ENCODE measurements around the gene RNPEP.
"Not testable (repeated sequence)": the region's sequence is repeated elsewhere in the genome, so short reads cannot be mapped to it uniquely, and the experiment has no call there.

The RNPEP gene

GRCh38 chr1:202010180-202011015 is 27.9 kb downstream of the RNPEP start, which contains the start of gene ELF3:
Gene ELF3, plus strand, starts transcription at chr1:202010587. Its CDS starts 550 bp downstream, at chr1:202011137.
- no peak for DNase-seq (ENCODE audit: low spot score)

DNA sequence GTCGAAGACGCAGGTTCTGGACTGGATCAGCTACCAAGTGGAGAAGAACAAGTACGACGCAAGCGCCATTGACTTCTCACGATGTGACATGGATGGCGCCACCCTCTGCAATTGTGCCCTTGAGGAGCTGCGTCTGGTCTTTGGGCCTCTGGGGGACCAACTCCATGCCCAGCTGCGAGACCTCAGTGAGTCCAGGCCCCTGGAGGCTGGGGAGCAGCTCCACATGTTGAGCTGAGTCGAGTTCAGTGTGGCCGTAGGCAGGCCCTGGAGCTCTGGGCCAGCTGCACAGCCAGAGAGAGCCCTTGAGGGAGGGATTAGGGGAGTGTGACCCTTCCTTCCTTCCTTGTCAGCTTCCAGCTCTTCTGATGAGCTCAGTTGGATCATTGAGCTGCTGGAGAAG is 29.5 kb downstream of the RNPEP start:
- no peak for DNase-seq (ENCODE audit: low spot score)

DNA sequence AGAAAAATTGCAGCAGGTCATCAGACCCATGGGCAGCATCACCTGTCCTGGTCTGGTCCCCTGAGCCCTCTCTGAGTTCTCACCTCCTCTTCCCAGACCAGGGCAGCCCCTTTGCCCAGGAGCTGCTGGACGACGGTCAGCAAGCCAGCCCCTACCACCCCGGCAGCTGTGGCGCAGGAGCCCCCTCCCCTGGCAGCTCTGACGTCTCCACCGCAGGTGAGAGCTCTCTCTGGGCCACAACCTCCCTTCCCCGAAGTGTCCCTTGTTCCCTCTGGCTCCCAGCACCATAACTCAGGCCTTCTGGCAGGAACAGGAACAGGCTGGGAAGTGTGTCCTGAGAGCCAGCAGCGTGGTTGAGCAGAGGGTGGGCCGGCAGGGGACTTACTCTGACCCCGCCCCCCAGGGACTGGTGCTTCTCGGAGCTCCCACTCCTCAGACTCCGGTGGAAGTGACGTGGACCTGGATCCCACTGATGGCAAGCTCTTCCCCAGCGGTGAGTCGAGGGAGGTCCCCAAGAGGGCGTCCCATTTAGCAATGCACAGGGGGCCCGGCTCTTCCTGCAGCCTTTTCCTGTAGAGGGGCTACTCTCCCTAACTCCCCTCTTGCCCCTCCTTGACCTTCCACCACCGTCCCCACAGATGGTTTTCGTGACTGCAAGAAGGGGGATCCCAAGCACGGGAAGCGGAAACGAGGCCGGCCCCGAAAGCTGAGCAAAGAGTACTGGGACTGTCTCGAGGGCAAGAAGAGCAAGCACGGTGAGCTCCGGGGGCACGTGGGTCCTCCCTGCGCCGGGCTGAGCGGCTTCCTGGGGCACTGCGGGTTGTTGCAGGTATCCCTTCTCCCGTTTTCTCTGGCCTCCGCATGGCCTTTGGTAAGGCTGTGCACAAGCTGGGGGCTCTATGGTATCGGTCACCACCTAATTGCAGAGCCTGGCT is 30.4 kb downstream of the RNPEP start:
- DNase-seq (ENCODE audit: low spot score) = no peak

DNA sequence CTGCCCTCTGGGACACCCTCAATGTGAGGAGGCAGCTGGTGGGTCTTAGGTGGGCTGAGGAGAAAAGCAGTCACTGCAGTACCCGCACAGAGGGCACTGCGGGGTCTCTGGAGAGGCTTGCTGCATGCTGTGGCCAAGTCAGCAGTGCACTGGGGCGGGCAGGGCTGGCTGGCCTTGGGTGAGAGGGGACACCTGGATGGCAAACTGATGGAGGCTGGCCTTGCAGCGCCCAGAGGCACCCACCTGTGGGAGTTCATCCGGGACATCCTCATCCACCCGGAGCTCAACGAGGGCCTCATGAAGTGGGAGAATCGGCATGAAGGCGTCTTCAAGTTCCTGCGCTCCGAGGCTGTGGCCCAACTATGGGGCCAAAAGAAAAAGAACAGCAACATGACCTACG is 31.2 kb downstream of the RNPEP start:
- no peak for DNase-seq (ENCODE audit: low spot score)

DNA sequence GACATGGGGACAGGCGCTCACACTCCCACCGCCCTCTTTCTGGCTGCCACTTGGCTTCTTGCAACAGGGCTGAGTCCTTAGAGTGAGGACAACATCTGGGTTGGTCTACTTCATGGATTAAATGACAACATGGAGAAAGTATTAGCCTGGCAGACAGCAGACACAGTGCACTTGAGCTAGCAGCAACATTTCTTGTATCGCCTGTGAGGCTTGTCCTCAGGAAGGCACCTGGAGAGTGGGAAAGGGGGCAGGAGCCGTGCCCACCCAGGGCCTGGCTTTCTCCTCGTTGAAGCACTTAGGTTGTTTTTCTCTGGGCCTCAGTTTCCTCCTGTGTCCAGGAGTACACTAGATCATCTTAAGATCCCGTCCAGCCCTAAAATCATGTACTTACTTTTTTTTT is 31.6 kb downstream of the RNPEP start:
- no peak for DNase-seq (ENCODE audit: low spot score)

- no peak for DNase-seq (ENCODE audit: low spot score)
Observed at GRCh38 chr1:202014915-202015661, 32.6 kb downstream of the RNPEP start.

GRCh38 chr1:202015662-202015937 is 33.2 kb downstream of the RNPEP start:
- no peak for DNase-seq (ENCODE audit: low spot score)

DNA sequence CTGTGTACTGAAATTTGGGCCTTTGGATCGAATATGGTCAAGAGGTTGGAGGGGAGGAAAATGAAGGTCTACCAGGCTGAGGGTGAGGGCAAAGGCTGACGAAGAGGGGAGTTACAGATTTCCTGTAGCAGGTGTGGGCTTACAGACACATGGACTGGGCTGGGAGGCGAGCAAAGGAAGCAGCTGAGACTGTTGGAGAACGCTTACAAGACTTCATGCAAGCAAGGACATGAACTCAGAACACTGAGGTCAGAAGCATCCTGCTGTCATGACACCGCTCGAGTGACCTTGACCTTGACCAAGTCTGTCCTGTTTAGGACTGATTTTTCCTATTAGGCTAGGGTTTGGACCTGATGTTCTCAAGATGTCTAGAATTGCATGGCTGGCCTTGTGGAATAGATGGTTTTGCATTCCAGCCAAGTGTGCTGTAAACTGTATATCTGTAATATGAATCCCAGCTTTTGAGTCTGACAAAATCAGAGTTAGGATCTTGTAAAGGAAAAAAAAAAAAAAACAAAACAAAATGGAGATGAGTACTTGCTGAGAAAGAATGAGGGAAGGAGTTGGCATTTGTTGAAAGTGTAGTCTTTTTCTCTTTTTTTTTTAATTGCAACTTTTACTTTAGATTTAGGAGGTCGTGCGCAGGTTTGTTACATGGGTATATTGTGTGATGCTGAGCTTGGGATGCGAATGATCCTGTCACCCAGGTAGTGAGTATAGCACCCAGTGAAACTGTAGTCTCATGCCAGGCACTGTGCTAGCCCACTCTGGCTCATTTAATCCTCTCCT is 33.8 kb downstream of the RNPEP start:
- peak; percentile 42 for DNase-seq (ENCODE audit: low spot score)

GRCh38 chr1:202016811-202017748 is 34.6 kb downstream of the RNPEP start:
- no peak for DNase-seq (ENCODE audit: low spot score)

DNA sequence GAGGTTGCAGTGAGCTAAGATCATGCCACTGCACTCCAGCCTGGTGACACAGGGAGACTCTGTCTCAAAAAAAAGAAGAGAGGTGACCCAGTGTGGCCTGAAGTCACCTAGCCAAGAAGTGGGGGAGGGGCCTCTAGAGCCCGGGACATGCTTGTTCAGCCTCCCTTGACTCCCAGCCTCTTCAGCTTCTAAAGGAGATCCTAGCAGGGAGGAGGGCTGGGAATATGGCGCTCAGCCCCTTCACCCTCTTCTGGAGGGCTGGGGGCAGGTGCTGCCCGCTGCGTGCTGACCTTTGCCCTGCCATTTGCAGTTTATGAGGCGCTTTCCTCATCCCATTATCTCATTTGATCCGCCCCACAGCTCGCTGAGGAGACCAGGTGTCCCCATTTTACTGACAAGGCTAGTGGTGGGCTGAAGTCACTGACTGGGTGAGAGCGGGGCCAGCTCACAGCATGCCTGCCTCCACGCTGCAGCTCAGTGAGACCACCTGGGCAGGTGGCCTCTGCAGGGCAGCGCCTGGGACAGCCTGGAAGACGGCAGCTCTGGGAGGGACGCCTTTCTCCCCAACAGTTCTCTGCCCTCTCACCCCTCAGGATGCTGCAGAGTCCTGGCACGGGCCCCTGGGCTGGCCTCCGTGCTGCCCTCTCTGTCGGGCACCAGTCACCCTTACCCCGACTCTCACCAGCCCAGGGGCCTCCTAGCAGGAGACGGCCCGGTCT is 35.5 kb downstream of the RNPEP start:
- no peak for DNase-seq (ENCODE audit: low spot score)

- no peak for DNase-seq (ENCODE audit: low spot score)
Observed at GRCh38 chr1:202018468-202019234, 36.2 kb downstream of the RNPEP start.

- DNase-seq (ENCODE audit: low spot score) = not testable (repeated sequence)
Observed at GRCh38 chr1:202019235-202019558, 36.7 kb downstream of the RNPEP start.

DNA sequence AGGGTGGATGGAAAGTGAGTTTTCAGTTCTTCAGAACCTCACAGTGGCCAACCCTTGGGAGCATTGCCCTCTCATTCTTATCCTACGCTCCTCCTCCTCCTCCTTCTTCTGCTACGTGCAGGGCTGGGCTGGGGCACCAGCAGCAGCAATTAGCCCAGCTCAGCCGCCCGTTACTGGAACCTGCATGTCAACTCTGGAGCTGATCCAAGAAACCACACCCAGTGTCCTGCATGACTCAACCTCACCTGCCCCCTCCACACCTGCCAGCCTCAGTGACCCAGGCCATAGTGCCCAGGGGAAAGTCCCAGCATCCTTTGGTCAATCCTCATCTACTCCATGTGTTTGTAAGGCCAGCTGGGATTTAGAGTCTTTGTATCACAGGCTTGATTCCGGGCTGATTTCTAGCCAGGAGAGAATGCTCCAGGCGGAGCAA is 40.6 kb downstream of the RNPEP start:
- DNase-seq (ENCODE audit: low spot score) = no peak

DNA sequence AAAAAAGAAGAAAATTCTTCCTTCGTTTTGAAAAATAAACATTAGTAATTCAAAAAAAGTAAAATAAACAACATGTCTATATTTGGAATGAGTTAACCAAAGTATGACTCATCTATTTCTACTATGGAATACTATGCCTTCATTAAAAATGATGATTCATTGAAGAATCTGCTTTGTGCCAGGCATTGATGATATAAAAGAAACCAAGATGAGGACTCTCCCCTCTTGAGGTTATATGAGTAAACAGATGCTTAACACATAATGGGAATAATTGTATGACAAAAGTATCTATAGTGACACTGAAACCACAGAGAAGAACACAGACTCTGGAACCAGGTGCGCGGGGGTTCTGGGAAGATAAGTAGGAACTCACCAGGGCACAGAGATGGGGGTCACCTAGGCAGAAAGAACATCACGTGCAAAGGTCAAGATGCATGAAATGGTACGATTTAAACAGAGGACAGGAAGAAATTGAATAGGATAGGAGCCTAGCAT is 46.8 kb downstream of the RNPEP start:
- peak; percentile 71 for DNase-seq (ENCODE audit: low spot score)

- no peak for DNase-seq (ENCODE audit: low spot score)
Observed at GRCh38 chr1:202029727-202030126, 47.3 kb downstream of the RNPEP start.

GRCh38 chr1:202031796-202032195 is 49.3 kb downstream of the RNPEP start:
- no peak for DNase-seq (ENCODE audit: low spot score)

- no peak for DNase-seq (ENCODE audit: low spot score)
Observed at GRCh38 chr1:202034149-202034682, 51.8 kb downstream of the RNPEP start.

DNA sequence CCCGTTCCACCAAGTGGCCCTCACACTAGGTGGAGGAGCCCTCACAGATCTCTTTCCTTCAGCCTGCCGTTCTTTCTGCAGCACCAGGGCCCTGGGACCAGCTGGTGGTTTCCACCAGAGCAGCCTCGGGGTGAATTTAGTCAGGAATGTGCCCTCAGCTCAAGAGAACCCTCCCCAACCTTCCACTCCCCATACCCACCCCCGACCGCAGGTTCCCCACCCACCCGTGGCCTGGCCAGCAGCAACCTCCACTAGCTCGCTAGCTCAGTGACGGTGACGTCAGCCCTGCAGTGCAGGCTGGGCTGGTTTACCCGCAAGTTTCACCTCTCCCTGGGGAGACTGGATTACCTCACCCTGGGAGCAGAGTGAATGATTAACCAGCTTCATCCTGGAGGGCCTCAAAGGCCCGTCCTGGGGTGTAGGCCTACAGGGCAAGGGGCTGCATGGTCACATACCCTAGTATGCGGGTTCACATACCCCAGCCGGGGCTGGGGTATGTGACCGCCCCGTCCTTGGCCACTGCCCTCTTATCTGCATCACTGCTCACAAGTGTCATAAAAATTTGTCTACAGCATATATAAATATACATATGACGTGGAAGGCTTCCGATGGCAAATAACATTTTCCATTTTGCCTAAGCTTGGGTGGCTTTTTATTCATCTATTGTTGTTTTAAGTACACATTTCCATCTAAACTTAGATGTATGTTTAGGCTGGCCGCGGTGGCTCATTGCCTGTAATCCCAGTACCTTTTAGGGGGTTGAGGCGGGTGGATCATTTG is 52.4 kb downstream of the RNPEP start:
- peak; percentile 57 for DNase-seq (ENCODE audit: low spot score)
